Uterus (tissue), 4 donors: Measurements from ENCODE around the gene BTBD6. TPM values are rescaled to one million over a fixed set of nuclear protein-coding genes. Genes with fewer than 3 reads are reported as not detected.

Experiments
- DNase-seq, 2 donors: peaks; one replicate each; pipeline ENCODE4 v3.0.0-alpha.2; 2019 to 2020
- H3K27ac ChIP-seq, 2 donors: fragments of 200-600 bp; sonication (generic); 1 replicate in 1 of 2; 2 replicates in 1 of 2; pipeline ENCODE4 v1.5.1; 2016 to 2018
- H3K27me3 ChIP-seq, 2 donors: fragments of 200-600 bp; sonication (generic); one replicate each; pipeline ENCODE4 v1.5.1; 2018 to 2019; ENCODE audit warnings: control low read depth in 1 of 2
- H3K36me3 ChIP-seq, 2 donors: fragments of 200-600 bp; sonication (generic); one replicate each; pipeline ENCODE4 v1.5.1; 2019; ENCODE audit warnings: control low read depth in 1 of 2
- H3K4me1 ChIP-seq, 2 donors: fragments of 200-600 bp; sonication (generic); one replicate each; pipeline ENCODE4 v1.5.1; 2018 to 2019; ENCODE audit warnings: control low read depth in 1 of 2
- H3K4me3 ChIP-seq, 2 donors: fragments of 200-600 bp; sonication (generic); 1 replicate in 1 of 2; 2 replicates in 1 of 2; pipeline ENCODE4 v1.5.1; 2018 to 2019; ENCODE audit warnings: mild to moderate bottlenecking in 1 of 2
- H3K9me3 ChIP-seq, 2 donors: fragments of 200-600 bp; sonication (generic); one replicate each; pipeline ENCODE4 v1.5.1; 2019; ENCODE audit warnings: control low read depth in 1 of 2
- CTCF ChIP-seq, 4 experiments: fragments of 200-600 bp in 2 of 4; fragments of 450-650 bp in 2 of 4; sonication (generic) in 2 of 4; IDR thresholded peaks; one replicate each; pipeline ENCODE4 v1.5.1; 2016 to 2019; ENCODE audit warnings: antibody characterized with exemption in 4 of 4, mild to moderate bottlenecking in 2 of 4, moderate library complexity in 1 of 4
- POLR2A ChIP-seq, 2 donors: fragments of 450-650 bp; IDR thresholded peaks; one replicate each; pipeline ENCODE4 v1.6.1; 2016; ENCODE audit warnings: antibody characterized with exemption in 2 of 2, mild to moderate bottlenecking in 1 of 2, moderate library complexity in 1 of 2
- intact Hi-C: fragments of 100-400 bp; cut with DNase I; formaldehyde crosslinking; loops from one replicate; pipeline ENCODE4 v1.15.1; 2023; ENCODE audit warnings: low total_unique reads
- total RNA-seq, 4 donors: library from RNA; depleted of rRNA in 3 of 4; stranded (reverse); fragments of >200 nt in 3 of 4; gene quantifications; one replicate each; pipeline versions ENCODE4 v1.1.0 to v1.2.4, GENCODE V29; 2014 to 2023
- donor health status: DM: yes; HTN: yes; CAD: no.

Gene BTBD6
- total RNA-seq, 4 donors from 2014 or later, result 12.8 to 41.9 (median 27.9) TPM

DNA sequence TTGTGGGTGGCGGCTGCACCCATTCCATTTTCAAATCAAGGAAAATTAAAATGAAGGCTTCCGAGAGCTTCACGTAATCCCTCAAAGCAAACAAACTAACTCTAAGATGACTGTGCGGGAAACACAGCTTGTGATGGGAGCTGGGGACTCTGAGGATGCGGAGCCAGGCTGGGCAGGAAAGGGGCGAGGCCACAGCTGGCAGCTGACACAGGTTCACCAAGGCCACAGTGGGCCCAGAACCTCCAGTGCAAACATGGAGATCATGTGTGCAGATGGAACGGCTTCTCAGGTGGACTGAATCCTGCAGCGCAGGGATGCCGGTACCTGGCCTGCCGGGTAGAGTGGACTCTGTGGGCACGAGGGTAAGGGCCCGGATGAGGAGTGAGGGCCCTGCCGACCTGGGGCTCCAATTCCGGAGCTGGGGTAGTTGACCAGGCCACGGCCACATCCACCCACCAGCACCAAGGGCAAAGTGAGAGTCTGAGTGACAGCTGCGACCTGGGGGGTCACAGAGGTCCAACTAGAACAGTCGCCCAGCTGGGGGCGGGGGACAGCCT is 19.2 kb upstream of the BTBD6 start:
- H3K36me3 ChIP-seq, result no peaks in the 10 kb centered on the region
- no peaks in the 10 kb centered on the region for H3K4me1 ChIP-seq
- H3K27ac ChIP-seq, result no peak overlapping the region
- TF ChIP-seq CTCF (IDR thresholded peaks at IDR 0.05) (no peak), POLR2A (IDR thresholded peaks at IDR 0.05) (no peak)
- intact Hi-C loops, result no loop called here
- H3K9me3 ChIP-seq, result no peaks in the 10 kb centered on the region
- no peak overlapping the region for H3K4me3 ChIP-seq
- DNase-seq, result no peak
- no peaks in the 10 kb centered on the region for H3K27me3 ChIP-seq

DNA sequence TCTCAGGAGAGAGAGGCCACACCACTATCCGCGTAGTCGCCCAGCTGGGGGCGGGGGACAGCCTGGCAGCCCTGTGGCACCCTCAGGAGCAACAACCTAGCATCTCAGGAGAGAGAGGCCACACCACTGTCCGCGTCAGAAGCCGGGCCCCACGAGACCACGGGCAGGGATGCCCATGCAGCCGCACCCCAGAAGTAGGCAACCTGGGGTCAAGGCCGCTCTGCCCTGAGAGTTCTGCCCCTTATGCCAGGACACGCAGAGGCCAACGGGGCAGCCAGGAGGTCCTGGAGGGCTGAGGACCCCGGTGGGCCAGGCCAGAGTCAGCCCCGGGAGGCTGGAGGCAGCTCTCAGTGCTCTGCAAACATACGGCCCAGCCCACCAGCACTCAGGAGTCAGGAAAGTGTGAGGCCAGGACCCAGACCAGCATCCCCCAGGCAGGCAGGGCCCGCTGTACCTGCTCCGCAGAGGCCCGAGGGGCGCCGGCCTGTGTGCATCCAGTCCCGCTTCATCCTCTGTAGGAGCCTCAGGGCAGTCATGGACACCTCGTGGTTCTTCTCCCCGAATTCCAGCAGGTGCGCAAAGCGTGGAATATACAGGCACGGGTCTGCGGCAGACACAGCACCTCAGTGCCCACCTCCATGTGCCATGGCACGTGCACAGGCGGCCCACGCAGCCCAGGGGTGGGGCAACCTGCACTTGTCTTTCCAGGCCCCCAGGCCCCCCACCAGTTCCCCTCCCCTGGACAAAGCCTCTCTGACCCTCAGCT is 7.3 kb upstream of the BTBD6 start:
- Histone ChIP-seq H3K36me3 (no peaks in the 10 kb centered on the region), H3K4me3 (no peak overlapping the region), H3K9me3 (no peaks in the 10 kb centered on the region), H3K4me1 (no peaks in the 10 kb centered on the region), H3K27ac (no peak overlapping the region), H3K27me3 (no peaks in the 10 kb centered on the region)
- no peak for TF ChIP-seq CTCF (IDR thresholded peaks at IDR 0.05)
- no peak for TF ChIP-seq POLR2A (IDR thresholded peaks at IDR 0.05)
- no peak for DNase-seq
- intact Hi-C loops, result no loop called here

- H3K9me3 ChIP-seq, result no peaks in the 10 kb centered on the region
- H3K4me3 ChIP-seq, result no peak overlapping the region
- no peak for DNase-seq
- no peak overlapping the region for H3K27ac ChIP-seq
- no peaks in the 10 kb centered on the region for H3K4me1 ChIP-seq
- intact Hi-C loops, result no loop called here
- H3K36me3 ChIP-seq, result no peaks in the 10 kb centered on the region
- no peaks in the 10 kb centered on the region for H3K27me3 ChIP-seq
- TF ChIP-seq POLR2A (IDR thresholded peaks at IDR 0.05) (no peak), CTCF (IDR thresholded peaks at IDR 0.05) (no peak)
Measured at GRCh38 chr14:105241641-105242040, 6.7 kb upstream of the BTBD6 start.

DNA sequence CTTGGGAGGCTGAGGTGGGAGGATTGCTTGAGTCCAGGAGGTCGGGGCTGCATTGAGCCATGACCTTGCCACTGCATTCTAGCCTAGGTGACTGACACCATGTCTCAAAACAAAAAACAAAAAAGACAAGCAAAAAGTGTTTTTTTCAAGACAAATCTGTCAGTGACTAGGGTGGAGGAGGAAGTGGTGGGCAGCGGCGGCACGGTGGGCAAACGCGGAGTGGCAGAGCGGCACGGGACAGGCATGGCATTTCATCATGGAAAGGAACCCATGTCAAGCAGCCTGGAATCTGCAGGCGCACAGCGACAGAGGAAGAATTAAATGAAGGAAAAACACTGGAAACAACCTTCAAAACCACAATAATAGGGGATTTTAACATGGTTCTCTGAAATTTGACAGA is 4.0 kb upstream of the BTBD6 start:
- no peak overlapping the region for H3K4me3 ChIP-seq
- no peaks in the 10 kb centered on the region for H3K9me3 ChIP-seq
- no peaks in the 10 kb centered on the region for H3K27me3 ChIP-seq
- TF ChIP-seq CTCF (IDR thresholded peaks at IDR 0.05) (no peak), POLR2A (IDR thresholded peaks at IDR 0.05) (no peak)
- no peak for DNase-seq
- no peaks in the 10 kb centered on the region for H3K36me3 ChIP-seq
- no peak overlapping the region for H3K27ac ChIP-seq
- H3K4me1 ChIP-seq, result no peaks in the 10 kb centered on the region
- intact Hi-C loops, result no loop called here

GRCh38 chr14:105247026-105247425 is 1.3 kb upstream of the BTBD6 start:
- Histone ChIP-seq H3K27me3 (no peaks in the 10 kb centered on the region), H3K36me3 (no peaks in the 10 kb centered on the region), H3K27ac (no peak overlapping the region), H3K9me3 (no peaks in the 10 kb centered on the region), H3K4me3 (no peak overlapping the region), H3K4me1 (no peaks in the 10 kb centered on the region)
- intact Hi-C loops, result no loop called here
- TF ChIP-seq POLR2A (IDR thresholded peaks at IDR 0.05) (no peak), CTCF (IDR thresholded peaks at IDR 0.05) (no peak)
- no peak for DNase-seq
